HFF-Myc (cell line): ENCODE results near the gene LNX1.
"Not testable (repeated sequence)": the region's sequence is repeated elsewhere in the genome, so short reads cannot be mapped to it uniquely, and the experiment has no call there.

Source experiments
- DNase-seq: peaks from one replicate; pipeline ENCODE4 v3.0.0-alpha.2; 2011; ENCODE audit warnings: low read depth; ENCODE audit errors: extremely low read depth
- H3K4me3 ChIP-seq: replicated peaks from 2 replicates; pipeline ENCODE4 v1.5.1; 2011; ENCODE audit warnings: low read depth, mild to moderate bottlenecking, control low read depth, low read length
- TF ChIP-seq, protein P1 (sequence below): IDR thresholded peaks from 2 replicates; pipeline ENCODE4 v1.5.1; 2012; ENCODE audit warnings: mild to moderate bottlenecking, low read depth, low read length, control low read depth; ENCODE audit errors: missing control alignments

The LNX1 gene

DNA sequence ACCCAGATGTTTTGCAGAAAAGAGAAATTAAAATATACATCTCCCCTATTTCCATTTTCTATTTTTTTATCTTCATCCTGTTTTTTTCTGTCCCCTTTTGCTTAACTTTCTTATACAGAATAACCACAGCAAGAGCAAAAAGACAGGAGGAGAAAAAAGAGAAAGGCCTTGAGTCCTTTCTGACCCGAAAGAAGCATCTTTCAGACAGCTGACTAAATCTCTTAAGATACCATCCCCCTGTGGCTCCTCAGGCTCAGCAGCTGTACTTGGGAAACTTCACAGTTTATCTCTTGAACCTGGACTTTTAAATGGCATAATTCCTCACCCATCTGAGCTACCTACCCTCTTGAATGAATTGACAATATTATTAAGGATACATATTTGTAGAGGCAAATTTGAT, 113.7 kb downstream of the LNX1 start:
- TF ChIP-seq, protein P1, sequence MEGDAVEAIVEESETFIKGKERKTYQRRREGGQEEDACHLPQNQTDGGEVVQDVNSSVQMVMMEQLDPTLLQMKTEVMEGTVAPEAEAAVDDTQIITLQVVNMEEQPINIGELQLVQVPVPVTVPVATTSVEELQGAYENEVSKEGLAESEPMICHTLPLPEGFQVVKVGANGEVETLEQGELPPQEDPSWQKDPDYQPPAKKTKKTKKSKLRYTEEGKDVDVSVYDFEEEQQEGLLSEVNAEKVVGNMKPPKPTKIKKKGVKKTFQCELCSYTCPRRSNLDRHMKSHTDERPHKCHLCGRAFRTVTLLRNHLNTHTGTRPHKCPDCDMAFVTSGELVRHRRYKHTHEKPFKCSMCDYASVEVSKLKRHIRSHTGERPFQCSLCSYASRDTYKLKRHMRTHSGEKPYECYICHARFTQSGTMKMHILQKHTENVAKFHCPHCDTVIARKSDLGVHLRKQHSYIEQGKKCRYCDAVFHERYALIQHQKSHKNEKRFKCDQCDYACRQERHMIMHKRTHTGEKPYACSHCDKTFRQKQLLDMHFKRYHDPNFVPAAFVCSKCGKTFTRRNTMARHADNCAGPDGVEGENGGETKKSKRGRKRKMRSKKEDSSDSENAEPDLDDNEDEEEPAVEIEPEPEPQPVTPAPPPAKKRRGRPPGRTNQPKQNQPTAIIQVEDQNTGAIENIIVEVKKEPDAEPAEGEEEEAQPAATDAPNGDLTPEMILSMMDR = no peak
- no peak overlapping the region for H3K4me3 ChIP-seq
- no peak for DNase-seq

DNA sequence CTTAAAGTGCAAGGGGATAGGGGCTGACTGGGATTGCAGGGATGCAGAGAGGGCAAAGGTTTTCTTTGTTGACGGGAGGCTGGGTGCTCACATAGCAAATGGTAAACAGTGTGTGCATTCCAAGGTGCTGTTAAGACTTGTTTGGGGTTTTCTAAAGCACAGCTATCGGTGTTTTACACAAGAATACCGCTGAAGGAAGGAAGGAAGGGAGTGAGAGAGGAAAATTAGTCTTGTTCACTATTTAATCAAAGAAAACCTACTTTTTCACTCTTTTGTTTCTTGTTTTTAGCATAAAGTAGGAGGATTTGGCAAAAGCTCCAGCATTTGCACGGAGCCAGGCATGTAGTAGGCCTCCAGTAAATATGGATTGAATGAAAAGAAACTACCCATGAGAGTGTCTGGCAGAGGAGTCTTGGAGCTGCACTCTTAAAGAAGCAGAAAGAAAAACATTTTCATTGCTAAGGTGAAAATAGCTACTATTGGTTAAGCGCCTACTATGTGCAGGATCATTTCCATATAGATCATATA, 114.2 kb downstream of the LNX1 start:
- 0 out of 2 replicates have a peak overlapping the region, but pooled peaks have one; percentile 5 for H3K4me3 ChIP-seq
- DNase-seq = no peak
- TF ChIP-seq, protein P1 = no peak

DNA sequence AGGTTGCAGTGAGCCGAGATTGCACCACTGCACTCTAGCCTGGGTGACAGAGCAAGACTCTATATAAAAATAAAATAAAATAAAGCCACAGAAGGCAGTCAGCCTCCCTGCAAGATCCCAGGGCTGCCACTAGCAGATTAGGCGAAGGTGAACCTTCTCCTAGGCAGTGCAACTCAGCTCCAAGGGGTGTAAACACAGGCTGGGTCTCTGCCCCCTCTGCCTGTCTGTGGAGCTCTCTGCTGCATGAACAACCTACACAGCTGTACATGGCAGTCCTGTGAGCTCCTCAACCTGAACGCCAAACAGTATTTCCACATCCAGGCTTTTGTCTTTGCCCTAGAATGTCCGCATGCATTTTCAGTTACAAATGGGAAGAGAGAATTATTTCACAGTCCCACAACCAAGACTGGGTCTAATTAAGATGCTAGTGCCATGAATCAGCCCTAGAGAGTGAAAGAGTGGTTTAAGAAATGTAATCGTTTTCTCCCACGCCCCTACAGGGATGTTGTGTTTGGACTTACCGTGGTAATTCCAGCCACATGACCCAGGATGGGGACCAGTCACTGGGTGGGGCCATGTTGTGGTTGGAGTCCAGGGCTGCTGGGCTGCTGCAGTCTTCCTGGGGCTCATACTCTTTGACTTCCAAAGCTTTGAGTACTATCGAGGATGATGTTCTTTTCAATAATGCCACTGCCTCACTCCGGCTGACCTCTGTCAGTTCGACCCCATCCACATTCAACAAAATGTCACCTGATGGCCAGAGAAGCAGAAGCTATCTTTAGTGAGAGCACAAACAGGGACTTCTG, 114.9 kb downstream of the LNX1 start:
- TF ChIP-seq, protein P1 = no peak
- H3K4me3 ChIP-seq = 0 out of 2 replicates have a peak overlapping the region, but pooled peaks have one; percentile 5
- DNase-seq = peak; percentile 96

DNA sequence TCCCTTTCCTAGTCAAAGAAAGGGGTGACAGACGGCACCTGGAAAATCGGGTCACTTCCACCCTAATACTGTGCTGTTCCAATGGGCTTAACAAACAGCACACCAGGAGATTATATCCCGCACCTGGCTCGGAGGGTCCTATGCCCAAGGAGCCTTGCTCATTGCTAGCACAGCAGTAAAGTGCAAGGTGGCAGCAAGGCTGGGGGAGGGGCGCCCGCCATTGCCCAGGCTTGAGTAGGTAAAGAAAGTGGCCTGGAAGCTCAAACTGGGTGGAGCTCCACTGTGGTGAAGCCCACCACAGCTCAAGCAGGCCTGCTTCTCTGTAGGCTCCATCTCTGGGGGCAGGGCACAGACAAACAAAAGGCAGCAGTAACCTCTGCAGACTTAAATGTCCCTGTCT, 124.7 kb downstream of the LNX1 start:
- DNase-seq, H3K4me3 ChIP-seq: not testable (repeated sequence)

DNA sequence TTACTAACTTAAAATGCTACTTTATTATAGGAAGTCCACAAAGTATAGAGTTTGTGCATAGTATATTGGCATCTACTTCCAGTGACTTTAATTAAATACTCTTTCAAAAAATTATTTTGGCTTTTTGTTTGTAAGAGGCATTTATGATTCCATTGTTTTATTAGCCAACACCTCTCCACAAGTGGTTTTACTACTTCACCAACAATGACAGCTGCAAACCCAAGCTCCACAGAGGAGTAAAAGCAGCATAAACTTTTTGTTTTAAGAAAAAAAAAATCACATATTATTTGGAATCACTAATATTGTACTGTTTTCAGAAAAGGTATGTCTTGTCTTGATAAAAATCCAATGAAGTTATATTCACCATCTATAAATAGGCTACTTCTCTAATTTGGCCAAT, 125.4 kb downstream of the LNX1 start:
- TF ChIP-seq, protein P1 = no peak
- H3K4me3 ChIP-seq = no peak overlapping the region
- DNase-seq = no peak

DNA sequence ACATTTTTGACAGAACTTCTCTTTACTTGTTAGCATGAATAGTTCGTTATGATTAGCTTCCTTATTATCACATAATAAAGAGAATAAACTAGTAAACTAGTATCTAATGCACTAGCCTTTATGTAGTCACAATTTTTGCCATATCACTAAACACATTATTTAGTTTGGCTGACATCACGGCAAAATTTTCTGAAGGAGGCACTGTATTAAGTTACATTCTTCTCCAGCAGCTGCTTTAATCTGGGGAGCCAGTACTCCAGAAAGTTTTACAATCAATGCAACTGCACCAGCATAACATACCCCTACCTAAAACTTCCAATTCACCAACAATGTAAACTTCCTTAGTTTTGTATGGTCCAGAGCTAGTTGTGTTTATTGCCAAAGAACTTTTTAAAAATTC, 126.0 kb downstream of the LNX1 start:
- TF ChIP-seq, protein P1 = no peak
- H3K4me3 ChIP-seq = no peak overlapping the region
- DNase-seq = no peak

DNA sequence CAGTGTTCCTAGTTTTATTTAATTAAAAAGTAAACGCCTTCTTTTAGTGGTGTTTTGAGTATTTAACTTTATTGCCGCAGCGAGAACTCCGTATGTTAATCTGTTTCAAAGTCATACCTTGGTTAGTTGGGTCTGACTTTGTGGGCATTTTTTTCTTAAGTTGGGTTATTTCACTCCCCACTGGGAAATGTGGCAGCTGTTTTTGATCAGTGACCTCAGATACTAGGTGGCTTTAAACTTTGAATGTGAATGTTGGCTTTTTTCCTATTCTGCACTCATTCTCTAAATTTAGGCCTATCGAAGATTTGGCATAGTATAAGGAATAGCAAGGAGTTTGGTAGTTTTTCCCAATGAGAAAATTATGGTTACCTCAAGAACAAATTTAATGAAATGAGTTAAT, 127.9 kb downstream of the LNX1 start:
- TF ChIP-seq, protein P1 = no peak
- no peak overlapping the region for H3K4me3 ChIP-seq
- peak; percentile 17 for DNase-seq
